ENCODE data around the gene TSHZ1.

DNA sequence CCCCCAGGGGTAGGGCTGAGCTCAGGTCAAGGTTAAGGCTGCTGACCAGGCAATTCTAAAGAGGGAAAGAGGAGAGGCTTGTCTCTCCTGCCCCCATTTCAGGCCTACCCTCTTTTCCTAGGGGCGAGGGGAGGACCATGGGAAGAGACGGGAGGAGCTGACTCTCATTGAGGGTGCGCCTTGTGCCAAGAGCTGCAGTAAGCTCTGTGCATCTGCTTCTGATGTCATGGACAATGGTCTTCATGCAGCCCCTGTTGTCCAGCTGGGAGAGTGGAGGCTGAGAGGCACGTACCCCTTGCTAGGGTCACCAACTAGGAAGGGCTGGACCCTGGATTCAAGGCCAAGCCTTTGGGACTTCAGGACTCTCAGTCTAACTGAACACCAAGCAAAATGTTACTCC, 46.9 kb upstream of the TSHZ1 start:
- TF ChIP-seq, protein P1, sequence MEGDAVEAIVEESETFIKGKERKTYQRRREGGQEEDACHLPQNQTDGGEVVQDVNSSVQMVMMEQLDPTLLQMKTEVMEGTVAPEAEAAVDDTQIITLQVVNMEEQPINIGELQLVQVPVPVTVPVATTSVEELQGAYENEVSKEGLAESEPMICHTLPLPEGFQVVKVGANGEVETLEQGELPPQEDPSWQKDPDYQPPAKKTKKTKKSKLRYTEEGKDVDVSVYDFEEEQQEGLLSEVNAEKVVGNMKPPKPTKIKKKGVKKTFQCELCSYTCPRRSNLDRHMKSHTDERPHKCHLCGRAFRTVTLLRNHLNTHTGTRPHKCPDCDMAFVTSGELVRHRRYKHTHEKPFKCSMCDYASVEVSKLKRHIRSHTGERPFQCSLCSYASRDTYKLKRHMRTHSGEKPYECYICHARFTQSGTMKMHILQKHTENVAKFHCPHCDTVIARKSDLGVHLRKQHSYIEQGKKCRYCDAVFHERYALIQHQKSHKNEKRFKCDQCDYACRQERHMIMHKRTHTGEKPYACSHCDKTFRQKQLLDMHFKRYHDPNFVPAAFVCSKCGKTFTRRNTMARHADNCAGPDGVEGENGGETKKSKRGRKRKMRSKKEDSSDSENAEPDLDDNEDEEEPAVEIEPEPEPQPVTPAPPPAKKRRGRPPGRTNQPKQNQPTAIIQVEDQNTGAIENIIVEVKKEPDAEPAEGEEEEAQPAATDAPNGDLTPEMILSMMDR (tag by site-specific recombination; IDR thresholded peaks at IDR 0.05) = no peak
- TF ChIP-seq ZNF16 (tag by site-specific recombination; IDR thresholded peaks at IDR 0.05; ENCODE audit: low read depth) (no peak), ZNF629 (tag by site-specific recombination; IDR thresholded peaks at IDR 0.05) (no peak), GFI1B (tag by site-specific recombination; IDR thresholded peaks at IDR 0.05) (no peak), ZNF433 (tag by site-specific recombination; IDR thresholded peaks at IDR 0.05; ENCODE audit: low read depth) (no peak), ZNF830 (tag by site-specific recombination; IDR thresholded peaks at IDR 0.05; ENCODE audit: low read depth) (no peak), ZNF175 (tag by site-specific recombination; IDR thresholded peaks at IDR 0.05) (no peak), ZNF211 (tag by site-specific recombination; IDR thresholded peaks at IDR 0.05; ENCODE audit: low read depth) (no peak), ZFP37 (tag by site-specific recombination; IDR thresholded peaks at IDR 0.05) (no peak), RBAK (tag by site-specific recombination; IDR thresholded peaks at IDR 0.05) (no peak), TCF7L2 (IDR thresholded peaks at IDR 0.05; ENCODE audit: borderline replicate concordance, low read depth, low read length) (no peak), GLIS1 (tag by site-specific recombination; IDR thresholded peaks at IDR 0.05) (no peak)
- TF ChIP-seq, protein P2, sequence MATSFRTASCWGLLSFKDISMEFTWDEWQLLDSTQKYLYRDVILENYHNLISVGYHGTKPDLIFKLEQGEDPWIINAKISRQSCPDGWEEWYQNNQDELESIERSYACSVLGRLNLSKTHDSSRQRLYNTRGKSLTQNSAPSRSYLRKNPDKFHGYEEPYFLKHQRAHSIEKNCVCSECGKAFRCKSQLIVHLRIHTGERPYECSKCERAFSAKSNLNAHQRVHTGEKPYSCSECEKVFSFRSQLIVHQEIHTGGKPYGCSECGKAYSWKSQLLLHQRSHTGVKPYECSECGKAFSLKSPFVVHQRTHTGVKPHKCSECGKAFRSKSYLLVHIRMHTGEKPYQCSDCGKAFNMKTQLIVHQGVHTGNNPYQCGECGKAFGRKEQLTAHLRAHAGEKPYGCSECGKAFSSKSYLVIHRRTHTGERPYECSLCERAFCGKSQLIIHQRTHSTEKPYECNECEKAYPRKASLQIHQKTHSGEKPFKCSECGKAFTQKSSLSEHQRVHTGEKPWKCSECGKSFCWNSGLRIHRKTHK (tag by site-specific recombination; IDR thresholded peaks at IDR 0.05) = no peak

All from HEK293 (cell line).